Endodermal cell (in vitro differentiated cells): ENCODE results near the gene CAPN12. TPM values are rescaled to one million over a fixed set of nuclear protein-coding genes. Genes with fewer than 3 reads are reported as not detected.

ENCODE experiments used
- DNase-seq: peaks from one replicate; pipeline ENCODE4 v3.0.0-alpha.2; 2017
- H3K27ac ChIP-seq: 2 replicates; pipeline ENCODE4 v1.5.1; 2013; ENCODE audit warnings: mild to moderate bottlenecking, low read depth, low read length, moderate library complexity
- H3K27me3 ChIP-seq: 2 replicates; pipeline ENCODE4 v1.6.1; 2013; ENCODE audit warnings: mild to moderate bottlenecking, low read length, moderate library complexity; ENCODE audit not compliant: insufficient read depth, control insufficient read depth, poor library complexity, severe bottlenecking
- H3K36me3 ChIP-seq: 2 replicates; pipeline ENCODE4 v1.7.0; 2013; ENCODE audit warnings: mild to moderate bottlenecking, low read length, moderate library complexity; ENCODE audit not compliant: control insufficient read depth, insufficient read depth
- H3K4me1 ChIP-seq: one replicate; pipeline ENCODE4 v1.7.0; 2013; ENCODE audit warnings: low read length; ENCODE audit not compliant: control insufficient read depth, insufficient read depth
- H3K4me3 ChIP-seq: 2 replicates; pipeline ENCODE4 v1.5.1; 2013; ENCODE audit warnings: mild to moderate bottlenecking, low read length, moderate library complexity
- H3K9ac ChIP-seq: 2 replicates; pipeline ENCODE4 v1.6.1; 2013; ENCODE audit warnings: mild to moderate bottlenecking, low read length, moderate library complexity; ENCODE audit not compliant: poor library complexity, severe bottlenecking; ENCODE audit errors: extremely low read depth
- H3K9me3 ChIP-seq: 2 replicates; pipeline ENCODE4 v1.6.1; 2013; ENCODE audit warnings: mild to moderate bottlenecking, low read length, moderate library complexity; ENCODE audit not compliant: control insufficient read depth
- H3K27ac Mint-ChIP-seq: 2 replicates; pipeline ENCODE4 v1.8.0; 2020; ENCODE audit warnings: mixed read lengths
- H3K27me3 Mint-ChIP-seq: 2 replicates; pipeline ENCODE4 v1.8.0; 2021; ENCODE audit warnings: mild to moderate bottlenecking, mixed read lengths; ENCODE audit not compliant: insufficient read depth
- H3K36me3 Mint-ChIP-seq: 2 replicates; pipeline ENCODE4 v1.8.0; 2020; ENCODE audit warnings: low read depth, mixed read lengths
- H3K4me1 Mint-ChIP-seq: 2 replicates; pipeline ENCODE4 v1.8.0; 2020; ENCODE audit warnings: mixed read lengths
- H3K4me3 Mint-ChIP-seq: 2 replicates; pipeline ENCODE4 v1.8.0; 2020; ENCODE audit warnings: mild to moderate bottlenecking, moderate library complexity, mixed read lengths
- H3K9me3 Mint-ChIP-seq: 2 replicates; pipeline ENCODE4 v1.8.0; 2020; ENCODE audit warnings: mild to moderate bottlenecking, mixed read lengths
- WGBS, 2 experiments: methylation state at CpG; one replicate each; pipeline versions ENCODE4 v1.1.5 to v1.1.7; 2013; ENCODE audit warnings: missing lambda C conversion rate in 2 of 2, mixed read lengths in 1 of 2; ENCODE audit not compliant: insufficient coverage in 1 of 2, insufficient read length in 1 of 2; 5-methylcytosine and 5-hydroxymethylcytosine counted together
- total RNA-seq, 2 donors: library from RNA; stranded (reverse); fragmentation: NEBNext Ultra II Directional in 1 of 2; extraction: Animal tissue kit (Norgen Biotek cat#: 25700) in 1 of 2; gene quantifications; 2 replicates in 1 of 2; 3 replicates in 1 of 2; pipeline ENCODE4 v1.2.1, GENCODE V29; 2021
- TF ChIP-seq, protein P1 (sequence below): fragments of 200-600 bp; sonication (generic); conservative IDR thresholded peaks from 2 replicates; pipeline ENCODE4 v1.5.0; 2021; ENCODE audit warnings: antibody characterized with exemption, mild to moderate bottlenecking

The CAPN12 gene
- total RNA-seq, 2 donors from 2014 or later = 14.5 to 83.0 TPM

DNA sequence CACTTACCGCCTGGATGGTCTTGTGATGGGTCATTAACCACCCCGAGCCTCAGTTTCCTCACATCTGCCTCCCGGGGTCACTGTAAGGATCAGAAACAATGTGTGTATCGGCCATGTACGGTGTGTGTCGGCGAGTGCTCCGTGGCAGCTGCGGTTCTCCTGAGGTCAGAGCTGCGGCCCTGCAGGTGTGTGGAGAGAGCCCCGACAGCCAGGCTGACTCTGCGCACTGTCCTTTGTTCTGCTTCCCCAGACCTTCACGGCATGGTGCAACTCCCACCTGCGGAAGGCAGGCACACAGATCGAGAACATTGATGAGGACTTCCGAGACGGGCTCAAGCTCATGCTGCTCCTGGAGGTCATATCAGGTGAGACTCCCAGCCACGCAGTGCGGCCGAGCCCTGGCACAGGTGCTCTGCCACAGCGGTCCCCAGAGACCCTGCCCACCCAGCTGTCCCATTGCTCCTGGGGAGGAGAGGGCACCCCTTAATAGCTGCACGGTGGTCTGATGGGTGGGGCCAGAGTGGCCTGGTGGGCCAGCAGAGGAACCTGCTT, 43.8 kb downstream of the CAPN12 start:
- WGBS, 2 experiments = 93 to 96% methylated on average over 17 to 22 of the region's 22 CpGs
- Mint-ChIP-seq H3K36me3 (peaks cover 45% of the 10 kb centered on the region), H3K27ac (peak overlapping the region; percentile 72), H3K9me3 (no peaks in the 10 kb centered on the region), H3K4me1 (peaks cover 14% of the 10 kb centered on the region), H3K27me3 (no peaks in the 10 kb centered on the region), H3K4me3 (no peak overlapping the region)
- Histone ChIP-seq H3K4me3 (no peak overlapping the region), H3K36me3 (peaks cover 67% of the 10 kb centered on the region), H3K27me3 (no peaks in the 10 kb centered on the region), H3K4me1 (no peaks in the 10 kb centered on the region), H3K27ac (no peak overlapping the region), H3K9ac (no peak overlapping the region), H3K9me3 (no peaks in the 10 kb centered on the region)
- no peak for DNase-seq
- TF ChIP-seq, protein P1, sequence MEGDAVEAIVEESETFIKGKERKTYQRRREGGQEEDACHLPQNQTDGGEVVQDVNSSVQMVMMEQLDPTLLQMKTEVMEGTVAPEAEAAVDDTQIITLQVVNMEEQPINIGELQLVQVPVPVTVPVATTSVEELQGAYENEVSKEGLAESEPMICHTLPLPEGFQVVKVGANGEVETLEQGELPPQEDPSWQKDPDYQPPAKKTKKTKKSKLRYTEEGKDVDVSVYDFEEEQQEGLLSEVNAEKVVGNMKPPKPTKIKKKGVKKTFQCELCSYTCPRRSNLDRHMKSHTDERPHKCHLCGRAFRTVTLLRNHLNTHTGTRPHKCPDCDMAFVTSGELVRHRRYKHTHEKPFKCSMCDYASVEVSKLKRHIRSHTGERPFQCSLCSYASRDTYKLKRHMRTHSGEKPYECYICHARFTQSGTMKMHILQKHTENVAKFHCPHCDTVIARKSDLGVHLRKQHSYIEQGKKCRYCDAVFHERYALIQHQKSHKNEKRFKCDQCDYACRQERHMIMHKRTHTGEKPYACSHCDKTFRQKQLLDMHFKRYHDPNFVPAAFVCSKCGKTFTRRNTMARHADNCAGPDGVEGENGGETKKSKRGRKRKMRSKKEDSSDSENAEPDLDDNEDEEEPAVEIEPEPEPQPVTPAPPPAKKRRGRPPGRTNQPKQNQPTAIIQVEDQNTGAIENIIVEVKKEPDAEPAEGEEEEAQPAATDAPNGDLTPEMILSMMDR = no peak

DNA sequence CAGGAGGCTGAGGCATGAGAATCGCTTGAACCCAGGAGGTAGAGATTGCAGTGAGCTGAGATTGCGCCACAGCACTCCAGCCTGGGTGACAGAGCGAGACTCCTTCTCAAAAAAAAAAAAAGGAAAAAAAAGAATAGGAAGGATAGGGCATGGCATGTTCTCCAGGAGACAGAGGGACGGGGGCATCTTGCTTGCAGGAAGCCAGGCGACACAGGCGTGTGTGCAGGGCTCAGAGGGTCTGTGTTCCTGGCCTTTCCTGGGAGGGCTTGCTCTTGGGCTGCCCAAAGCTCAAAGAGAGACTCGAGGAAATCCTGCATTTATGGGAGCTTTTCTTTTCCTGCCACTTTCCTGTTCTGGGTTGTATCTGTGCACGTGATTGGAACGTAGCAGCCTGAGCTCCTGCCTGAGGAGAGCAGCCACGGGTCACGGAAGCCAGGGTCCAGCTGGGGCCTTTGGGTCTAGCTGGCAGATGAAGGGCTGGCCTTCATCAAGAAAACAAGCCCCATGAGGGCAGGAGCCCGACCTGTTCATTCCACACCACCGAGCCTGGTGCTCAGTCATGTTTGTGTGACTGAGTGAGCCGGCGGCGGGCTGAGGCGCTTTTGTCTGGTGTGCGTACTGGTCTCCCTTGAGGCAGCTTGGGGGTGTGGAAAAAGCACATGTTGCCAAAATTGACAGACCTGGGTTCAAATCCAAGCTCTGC, 44.5 kb downstream of the CAPN12 start:
- Histone ChIP-seq H3K4me1 (no peaks in the 10 kb centered on the region), H3K27ac (no peak overlapping the region), H3K4me3 (no peak overlapping the region), H3K27me3 (no peaks in the 10 kb centered on the region), H3K9ac (no peak overlapping the region), H3K36me3 (peaks cover 66% of the 10 kb centered on the region), H3K9me3 (no peaks in the 10 kb centered on the region)
- H3K4me1 Mint-ChIP-seq = peaks cover 14% of the 10 kb centered on the region
- TF ChIP-seq, protein P1 = no peak
- DNase-seq = no peak
- no peaks in the 10 kb centered on the region for H3K9me3 Mint-ChIP-seq
- WGBS, 2 experiments = 96% methylated on average over 13 to 18 of the region's 18 CpGs
- H3K36me3 Mint-ChIP-seq = peaks cover 45% of the 10 kb centered on the region
- H3K27me3 Mint-ChIP-seq = no peaks in the 10 kb centered on the region
- H3K27ac Mint-ChIP-seq = peak overlapping the region; percentile 72
- H3K4me3 Mint-ChIP-seq = no peak overlapping the region

DNA sequence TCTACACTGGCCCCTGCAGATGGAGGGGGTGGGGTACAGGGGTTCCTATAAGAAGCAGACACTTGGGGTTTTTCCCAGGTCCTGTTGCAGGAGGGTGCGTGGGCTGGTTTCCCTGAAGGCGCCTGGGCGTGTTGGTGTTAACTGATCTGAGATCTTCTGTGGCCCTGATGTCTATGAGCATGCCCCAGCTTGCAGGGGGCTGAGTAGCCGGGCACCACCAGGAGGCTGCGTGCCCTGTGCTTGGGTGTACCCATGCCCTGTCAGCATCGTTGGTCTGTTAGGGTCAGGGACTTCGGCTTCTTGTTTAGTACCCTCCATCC, 45.3 kb downstream of the CAPN12 start:
- no peak for DNase-seq
- H3K4me3 Mint-ChIP-seq = no peak overlapping the region
- TF ChIP-seq, protein P1 = no peak
- H3K4me1 Mint-ChIP-seq = peaks cover 14% of the 10 kb centered on the region
- peak overlapping the region; percentile 87 for H3K27ac ChIP-seq
- no peaks in the 10 kb centered on the region for H3K27me3 Mint-ChIP-seq
- H3K27ac Mint-ChIP-seq = peak overlapping the region; percentile 68
- no peaks in the 10 kb centered on the region for H3K27me3 ChIP-seq
- no peaks in the 10 kb centered on the region for H3K9me3 Mint-ChIP-seq
- H3K9ac ChIP-seq = no peak overlapping the region
- WGBS, 2 experiments = 95 to 97% methylated on average over 7 of the region's 7 CpGs
- H3K9me3 ChIP-seq = no peaks in the 10 kb centered on the region
- H3K36me3 Mint-ChIP-seq = peaks cover 42% of the 10 kb centered on the region
- no peaks in the 10 kb centered on the region for H3K4me1 ChIP-seq
- no peak overlapping the region for H3K4me3 ChIP-seq
- H3K36me3 ChIP-seq = peaks cover 62% of the 10 kb centered on the region
